Astrocyte (in vitro differentiated cells and primary cell): Measurements from ENCODE around the gene RAB40C. TPM values are rescaled to one million over a fixed set of nuclear protein-coding genes. Genes with fewer than 3 reads are reported as not detected.

Source experiments
- DNase-seq: peaks from one replicate; pipeline ENCODE4 v3.0.0-alpha.2; 2010; ENCODE audit warnings: low read depth
- FAIRE-seq: peaks from 2 replicates; lab custom pipeline; 2011; peaks lifted over from hg19 to GRCh38; lab: Jason Lieb, UNC
- H2AFZ ChIP-seq: 2 replicates; pipeline ENCODE4 v1.6.0; 2012; ENCODE audit warnings: low read depth, low read length, inconsistent platforms
- H3K27ac ChIP-seq: 2 replicates; pipeline ENCODE4 v1.5.1; 2011; ENCODE audit warnings: low read depth, low read length, inconsistent platforms
- H3K27me3 ChIP-seq: 2 replicates; pipeline ENCODE4 v1.6.0; 2011; ENCODE audit warnings: low read length, inconsistent platforms; ENCODE audit not compliant: insufficient read depth
- H3K36me3 ChIP-seq: 2 replicates; pipeline ENCODE4 v1.5.1; 2011; ENCODE audit warnings: low read length, inconsistent platforms; ENCODE audit not compliant: insufficient read depth
- H3K4me1 ChIP-seq: 2 replicates; pipeline ENCODE4 v1.5.1; 2011; ENCODE audit warnings: low read length, inconsistent platforms; ENCODE audit not compliant: insufficient read depth
- H3K4me2 ChIP-seq: 2 replicates; pipeline ENCODE4 v1.6.0; 2012; ENCODE audit warnings: low read length, inconsistent platforms
- H3K4me3 ChIP-seq: 2 replicates; pipeline ENCODE4 v1.5.1; 2011; ENCODE audit warnings: low read depth, mild to moderate bottlenecking, low read length, inconsistent platforms; ENCODE audit not compliant: insufficient read depth
- H3K79me2 ChIP-seq: 2 replicates; pipeline ENCODE4 v1.6.0; 2012; ENCODE audit warnings: mild to moderate bottlenecking, low read length, inconsistent platforms; ENCODE audit not compliant: insufficient read depth
- H3K9ac ChIP-seq: 2 replicates; pipeline ENCODE4 v1.6.0; 2012; ENCODE audit warnings: mild to moderate bottlenecking, low read length, inconsistent platforms
- H3K9me3 ChIP-seq: 2 replicates; pipeline ENCODE4 v1.5.1; 2012; ENCODE audit warnings: low read depth, mild to moderate bottlenecking, low read length, inconsistent platforms; ENCODE audit not compliant: insufficient read depth
- H4K20me1 ChIP-seq: 2 replicates; pipeline ENCODE4 v1.6.0; 2012; ENCODE audit warnings: low read length, inconsistent platforms; ENCODE audit not compliant: insufficient read depth
- H3K27ac Mint-ChIP-seq: one replicate; pipeline ENCODE4 v1.8.0; 2021; ENCODE audit warnings: mild to moderate bottlenecking, mixed read lengths; ENCODE audit not compliant: unreplicated experiment
- H3K27me3 Mint-ChIP-seq: one replicate; pipeline ENCODE4 v1.8.0; 2021; ENCODE audit warnings: low read depth, mixed read lengths; ENCODE audit not compliant: unreplicated experiment
- H3K36me3 Mint-ChIP-seq: one replicate; pipeline ENCODE4 v1.8.0; 2021; ENCODE audit warnings: low read depth, mixed read lengths; ENCODE audit not compliant: unreplicated experiment
- H3K4me1 Mint-ChIP-seq: one replicate; pipeline ENCODE4 v1.8.0; 2021; ENCODE audit warnings: low read depth, mixed read lengths; ENCODE audit not compliant: unreplicated experiment
- H3K4me3 Mint-ChIP-seq: one replicate; pipeline ENCODE4 v1.8.0; 2021; ENCODE audit warnings: mild to moderate bottlenecking, moderate library complexity, mixed read lengths; ENCODE audit not compliant: unreplicated experiment
- H3K9me3 Mint-ChIP-seq: one replicate; pipeline ENCODE4 v1.8.0; 2021; ENCODE audit warnings: mild to moderate bottlenecking, mixed read lengths; ENCODE audit not compliant: unreplicated experiment
- CTCF ChIP-seq: IDR thresholded peaks from 2 replicates; pipeline ENCODE4 v1.5.1; 2011; ENCODE audit warnings: low read depth, mild to moderate bottlenecking, inconsistent platforms, low read length, moderate library complexity; ENCODE audit not compliant: insufficient read depth
- EZH2 ChIP-seq: IDR thresholded peaks from 2 replicates; pipeline ENCODE4 v1.6.1; 2012; ENCODE audit warnings: mild to moderate bottlenecking, low read length, inconsistent platforms; ENCODE audit not compliant: insufficient read depth
- total RNA-seq: library from RNA; stranded (reverse); gene quantifications from 2 replicates; pipeline ENCODE4 v1.2.1, GENCODE V29; 2021

Gene RAB40C
- total RNA-seq, 1 donor from 2014 or later: 13.0 TPM

DNA sequence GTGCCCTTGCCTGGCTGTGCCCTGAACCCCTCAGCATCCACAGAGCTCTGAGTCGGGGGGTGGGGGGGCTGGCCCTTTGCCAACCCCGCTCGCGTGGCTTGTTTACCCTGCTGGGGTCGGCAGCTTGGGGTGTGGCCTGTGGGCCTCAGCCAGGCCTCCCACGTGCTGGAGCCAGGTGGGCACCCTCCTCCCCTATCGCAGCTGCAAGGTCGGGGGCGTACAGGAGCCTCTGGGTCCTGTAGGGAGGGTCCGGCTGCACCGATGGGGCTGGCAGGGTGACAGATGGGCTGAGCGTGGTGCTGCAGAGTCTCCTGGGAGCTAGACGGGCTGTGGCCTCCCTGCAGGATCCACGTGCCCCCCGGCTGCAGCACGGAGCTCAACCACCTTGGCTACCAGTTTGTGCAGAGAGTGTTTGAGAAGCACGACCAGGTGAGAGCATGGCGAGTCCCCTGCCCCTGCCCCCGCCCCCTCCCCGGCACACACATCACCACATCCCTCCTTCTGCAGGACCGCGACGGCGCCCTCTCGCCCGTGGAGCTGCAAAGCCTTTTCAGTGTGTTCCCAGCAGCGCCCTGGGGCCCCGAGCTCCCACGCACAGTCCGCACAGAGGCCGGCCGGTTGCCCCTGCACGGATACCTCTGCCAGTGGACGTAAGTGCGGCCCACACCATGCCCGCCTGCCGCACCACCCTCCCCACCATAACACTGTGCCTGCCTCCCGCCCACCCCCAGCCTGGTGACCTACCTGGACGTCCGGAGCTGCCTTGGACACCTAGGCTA, 81.7 kb downstream of the RAB40C start:
- no peaks in the 10 kb centered on the region for H3K27me3 Mint-ChIP-seq
- no peak overlapping the region for H3K4me3 ChIP-seq
- H3K79me2 ChIP-seq: peaks cover 35% of the 10 kb centered on the region
- DNase-seq: no peak
- H3K4me3 Mint-ChIP-seq: no peak overlapping the region
- no peaks in the 10 kb centered on the region for H3K36me3 Mint-ChIP-seq
- H3K27ac Mint-ChIP-seq: no peak overlapping the region
- no peaks in the 10 kb centered on the region for H3K9me3 ChIP-seq
- no peak overlapping the region for H3K4me2 ChIP-seq
- peaks cover 11% of the 10 kb centered on the region for H3K4me1 ChIP-seq
- H3K9me3 Mint-ChIP-seq: no peaks in the 10 kb centered on the region
- H2AFZ ChIP-seq: no peak overlapping the region
- FAIRE-seq: no peak
- H3K36me3 ChIP-seq: no peaks in the 10 kb centered on the region
- H3K27ac ChIP-seq: no peak overlapping the region
- H4K20me1 ChIP-seq: peaks cover 59% of the 10 kb centered on the region
- TF ChIP-seq EZH2 (no peak), CTCF (no peak)
- peaks cover 2% of the 10 kb centered on the region for H3K4me1 Mint-ChIP-seq
- H3K27me3 ChIP-seq: no peaks in the 10 kb centered on the region
- no peak overlapping the region for H3K9ac ChIP-seq

DNA sequence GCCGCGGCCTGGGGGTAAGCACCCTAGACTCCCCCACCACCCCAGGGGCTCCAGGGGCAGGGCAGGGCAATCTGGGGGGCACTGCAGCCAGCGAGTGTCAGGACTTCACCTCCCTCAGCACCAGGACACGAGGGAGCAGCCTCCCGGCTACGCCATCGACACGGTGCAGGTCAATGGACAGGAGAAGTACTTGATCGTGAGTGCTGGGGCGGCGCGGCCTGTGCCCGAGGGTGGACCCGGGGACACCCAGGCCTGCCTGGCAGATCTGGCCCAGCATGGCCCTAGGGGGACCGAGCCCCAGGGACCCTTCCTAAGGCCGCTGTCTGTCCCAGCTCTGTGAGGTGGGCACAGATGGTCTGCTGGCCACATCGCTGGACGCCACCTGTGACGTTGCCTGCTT, 82.5 kb downstream of the RAB40C start:
- Mint-ChIP-seq H3K27ac (no peak overlapping the region), H3K36me3 (peaks cover 2% of the 10 kb centered on the region), H3K4me3 (no peak overlapping the region), H3K27me3 (no peaks in the 10 kb centered on the region), H3K9me3 (no peaks in the 10 kb centered on the region), H3K4me1 (peaks cover 2% of the 10 kb centered on the region)
- no peak overlapping the region for H3K4me2 ChIP-seq
- peaks cover 59% of the 10 kb centered on the region for H4K20me1 ChIP-seq
- H3K27me3 ChIP-seq: no peaks in the 10 kb centered on the region
- DNase-seq (no peak), FAIRE-seq (no peak)
- no peaks in the 10 kb centered on the region for H3K9me3 ChIP-seq
- H3K36me3 ChIP-seq: no peaks in the 10 kb centered on the region
- no peak overlapping the region for H3K27ac ChIP-seq
- no peak overlapping the region for H2AFZ ChIP-seq
- H3K4me3 ChIP-seq: no peak overlapping the region
- H3K4me1 ChIP-seq: peaks cover 11% of the 10 kb centered on the region
- TF ChIP-seq EZH2 (no peak), CTCF (no peak)
- peaks cover 35% of the 10 kb centered on the region for H3K79me2 ChIP-seq
- H3K9ac ChIP-seq: no peak overlapping the region

GRCh38 chr16:672851-673250, 83.0 kb downstream of the RAB40C start:
- Mint-ChIP-seq H3K27me3 (no peaks in the 10 kb centered on the region), H3K27ac (peak overlapping the region; percentile 26), H3K4me3 (no peak overlapping the region), H3K4me1 (peaks cover 2% of the 10 kb centered on the region), H3K9me3 (no peaks in the 10 kb centered on the region), H3K36me3 (peaks cover 2% of the 10 kb centered on the region)
- no peak overlapping the region for H3K4me2 ChIP-seq
- peaks cover 11% of the 10 kb centered on the region for H3K4me1 ChIP-seq
- no peak overlapping the region for H3K9ac ChIP-seq
- H3K27me3 ChIP-seq: no peaks in the 10 kb centered on the region
- TF ChIP-seq CTCF (no peak), EZH2 (no peak)
- DNase-seq (no peak), FAIRE-seq (no peak)
- no peak overlapping the region for H2AFZ ChIP-seq
- no peak overlapping the region for H3K27ac ChIP-seq
- no peak overlapping the region for H3K4me3 ChIP-seq
- peaks cover 35% of the 10 kb centered on the region for H3K79me2 ChIP-seq
- no peaks in the 10 kb centered on the region for H3K36me3 ChIP-seq
- H4K20me1 ChIP-seq: peaks cover 59% of the 10 kb centered on the region
- no peaks in the 10 kb centered on the region for H3K9me3 ChIP-seq
